ENCODE results near the gene KLHL29.

DNA sequence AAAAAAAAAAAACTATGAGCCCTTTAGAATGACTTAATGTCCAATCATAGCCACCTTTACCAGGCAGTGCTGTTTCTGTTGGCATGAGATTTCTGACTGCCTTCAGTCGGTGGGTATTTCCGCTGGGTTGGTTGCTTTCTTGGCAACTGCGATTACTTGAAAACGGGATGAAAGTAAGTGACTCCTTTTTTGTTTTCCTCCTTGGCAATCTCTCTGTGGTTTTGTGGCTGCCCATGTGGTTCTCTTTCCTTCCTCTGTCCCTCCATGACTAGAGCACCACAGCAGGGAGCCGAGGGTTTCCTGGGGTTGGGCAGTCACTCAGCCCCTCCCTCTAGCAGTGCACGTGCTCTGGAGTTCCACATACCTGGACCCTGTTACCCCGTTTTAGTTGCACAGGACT lies 112.1 kb downstream of the KLHL29 start:
- TF ChIP-seq CTCF (IDR thresholded peaks at IDR 0.05) (no peak), POLR2A (IDR thresholded peaks at IDR 0.05) (no peak)
